Ureter (tissue), 1 donor: ENCODE data around the gene SURF2. TPM values are rescaled to one million over a fixed set of nuclear protein-coding genes. Genes with fewer than 3 reads are reported as not detected.

Source experiments
- DNase-seq: peaks from one replicate; pipeline ENCODE4 v3.0.0-alpha.2; 2020; ENCODE audit warnings: low spot score
- total RNA-seq: library from RNA; stranded (reverse); gene quantifications from one replicate; pipeline ENCODE4 v1.2.4, GENCODE V29; 2023
- donor health status: DM: yes; HTN: yes; CAD: no.

SURF2 gene
- total RNA-seq, 1 donor from 2014 or later: 26.0 TPM

GRCh38 chr9:133353548-133353947 lies 2.8 kb upstream of the SURF2 start:
- DNase-seq: no peak

- no peak for DNase-seq
Measured at GRCh38 chr9:133354766-133355165, 1.6 kb upstream of the SURF2 start.

- no peak for DNase-seq
Measured at GRCh38 chr9:133355881-133356357, 431 bp upstream of the SURF2 start.

- no peak for DNase-seq
Measured at GRCh38 chr9:133357656-133358055, 1.3 kb downstream of the SURF2 start.

- DNase-seq: no peak
Measured at GRCh38 chr9:133359399-133360175, 3.2 kb downstream of the SURF2 start.

- no peak for DNase-seq
Measured at GRCh38 chr9:133360400-133361393, 4.3 kb downstream of the SURF2 start.

GRCh38 chr9:133361507-133362092 lies 5.2 kb downstream of the SURF2 start:
- DNase-seq: no peak

- no peak for DNase-seq
Measured at GRCh38 chr9:133362359-133363044, 6.2 kb downstream of the SURF2 start.

GRCh38 chr9:133366435-133366834 lies 10.1 kb downstream of the SURF2 start:
- no peak for DNase-seq

GRCh38 chr9:133367221-133367620 lies 10.9 kb downstream of the SURF2 start:
- no peak for DNase-seq

- DNase-seq: no peak
Measured at GRCh38 chr9:133367778-133368177, 11.4 kb downstream of the SURF2 start.

- no peak for DNase-seq
Measured at GRCh38 chr9:133368249-133368881, 12.0 kb downstream of the SURF2 start.

- DNase-seq: no peak
Measured at GRCh38 chr9:133369422-133369821, 13.1 kb downstream of the SURF2 start.

- DNase-seq: no peak
Measured at GRCh38 chr9:133369933-133370332, 13.6 kb downstream of the SURF2 start.

GRCh38 chr9:133370685-133371084 lies 14.3 kb downstream of the SURF2 start:
- no peak for DNase-seq

GRCh38 chr9:133371261-133371711 lies 14.9 kb downstream of the SURF2 start:
- no peak for DNase-seq

GRCh38 chr9:133372144-133372543 lies 15.8 kb downstream of the SURF2 start:
- DNase-seq: no peak

- DNase-seq: no peak
Measured at GRCh38 chr9:133374612-133375115, 18.3 kb downstream of the SURF2 start.

- DNase-seq: no peak
Measured at GRCh38 chr9:133375116-133375723, 18.9 kb downstream of the SURF2 start.
